HFF-Myc (cell line): Measurements from ENCODE around the gene CNGA3.
"Not testable (repeated sequence)": the region's sequence is repeated elsewhere in the genome, so short reads cannot be mapped to it uniquely, and the experiment has no call there.

Experiments used
- DNase-seq: peaks from one replicate; pipeline ENCODE4 v3.0.0-alpha.2; 2011; ENCODE audit warnings: low read depth; ENCODE audit errors: extremely low read depth
- H3K4me3 ChIP-seq: replicated peaks from 2 replicates; pipeline ENCODE4 v1.5.1; 2011; ENCODE audit warnings: low read depth, mild to moderate bottlenecking, control low read depth, low read length
- TF ChIP-seq, protein P1 (sequence below): IDR thresholded peaks from 2 replicates; pipeline ENCODE4 v1.5.1; 2012; ENCODE audit warnings: mild to moderate bottlenecking, low read depth, low read length, control low read depth; ENCODE audit errors: missing control alignments

Gene CNGA3

DNA sequence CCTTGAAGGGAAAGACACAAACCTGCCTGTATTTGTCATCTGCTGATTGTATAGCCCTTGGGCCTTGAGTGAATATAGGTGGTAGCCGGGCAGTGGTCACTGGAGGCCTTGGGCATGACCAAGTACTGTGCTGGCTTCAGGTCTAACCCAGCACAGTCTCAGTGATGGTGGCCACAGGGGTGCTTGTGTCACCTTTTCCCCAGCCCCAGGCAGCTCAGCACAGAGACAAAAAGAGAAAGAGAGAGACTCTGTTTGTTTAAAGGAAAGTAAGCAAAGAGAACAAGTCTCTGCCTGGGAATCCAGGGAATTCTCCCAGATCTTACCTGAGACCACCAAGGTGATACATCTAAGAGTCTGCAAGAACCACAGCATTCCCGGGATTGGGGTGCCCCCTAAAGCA, 59.0 kb downstream of the CNGA3 start:
- H3K4me3 ChIP-seq: no peak overlapping the region
- TF ChIP-seq, protein P1, sequence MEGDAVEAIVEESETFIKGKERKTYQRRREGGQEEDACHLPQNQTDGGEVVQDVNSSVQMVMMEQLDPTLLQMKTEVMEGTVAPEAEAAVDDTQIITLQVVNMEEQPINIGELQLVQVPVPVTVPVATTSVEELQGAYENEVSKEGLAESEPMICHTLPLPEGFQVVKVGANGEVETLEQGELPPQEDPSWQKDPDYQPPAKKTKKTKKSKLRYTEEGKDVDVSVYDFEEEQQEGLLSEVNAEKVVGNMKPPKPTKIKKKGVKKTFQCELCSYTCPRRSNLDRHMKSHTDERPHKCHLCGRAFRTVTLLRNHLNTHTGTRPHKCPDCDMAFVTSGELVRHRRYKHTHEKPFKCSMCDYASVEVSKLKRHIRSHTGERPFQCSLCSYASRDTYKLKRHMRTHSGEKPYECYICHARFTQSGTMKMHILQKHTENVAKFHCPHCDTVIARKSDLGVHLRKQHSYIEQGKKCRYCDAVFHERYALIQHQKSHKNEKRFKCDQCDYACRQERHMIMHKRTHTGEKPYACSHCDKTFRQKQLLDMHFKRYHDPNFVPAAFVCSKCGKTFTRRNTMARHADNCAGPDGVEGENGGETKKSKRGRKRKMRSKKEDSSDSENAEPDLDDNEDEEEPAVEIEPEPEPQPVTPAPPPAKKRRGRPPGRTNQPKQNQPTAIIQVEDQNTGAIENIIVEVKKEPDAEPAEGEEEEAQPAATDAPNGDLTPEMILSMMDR: no peak
- DNase-seq: no peak

DNA sequence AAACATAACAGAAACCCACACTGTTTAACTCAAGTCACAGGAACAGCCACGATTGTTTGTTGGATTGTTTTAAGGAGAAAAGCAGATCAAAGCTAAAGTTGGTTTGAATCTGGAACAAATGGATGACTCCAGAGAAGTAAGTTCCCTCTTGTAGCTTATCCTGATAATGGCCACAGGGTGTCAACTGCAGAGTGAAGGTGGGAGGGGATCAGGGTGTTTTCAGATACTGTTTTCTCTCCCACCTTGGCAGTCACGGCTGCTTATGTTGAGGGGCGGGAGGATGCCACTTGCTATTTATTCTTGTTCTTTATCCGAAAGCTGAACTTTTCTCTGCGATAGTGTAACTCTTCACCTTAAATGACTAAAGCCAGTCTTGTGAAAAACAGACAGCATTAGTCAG, 61.9 kb downstream of the CNGA3 start:
- DNase-seq: no peak
- TF ChIP-seq, protein P1: no peak
- H3K4me3 ChIP-seq: no peak overlapping the region

GRCh38 chr2:98412751-98413458, 66.6 kb downstream of the CNGA3 start:
- DNase-seq: peak; percentile 35
- no peak overlapping the region for H3K4me3 ChIP-seq
- TF ChIP-seq, protein P1: peak; percentile 73

DNA sequence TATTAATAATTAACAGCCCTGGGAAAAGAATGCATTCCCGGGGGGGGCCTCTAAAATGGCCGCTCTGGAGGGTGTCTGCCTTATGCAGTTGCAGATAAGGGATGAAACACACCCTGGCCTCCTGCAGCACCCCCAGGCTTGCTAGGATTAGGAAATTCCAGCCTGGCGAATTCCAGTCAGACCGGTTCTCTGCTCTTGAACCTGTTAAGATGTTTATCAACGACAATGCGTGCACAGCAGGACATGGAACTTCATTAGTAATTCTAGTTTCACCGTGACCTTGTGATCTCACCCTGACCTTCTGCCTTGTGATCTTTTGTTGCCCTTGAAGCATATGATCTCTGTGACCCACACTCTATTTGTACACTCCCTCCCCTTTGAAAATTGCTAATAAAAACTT, 68.0 kb downstream of the CNGA3 start:
- not testable (repeated sequence) for DNase-seq, H3K4me3 ChIP-seq

DNA sequence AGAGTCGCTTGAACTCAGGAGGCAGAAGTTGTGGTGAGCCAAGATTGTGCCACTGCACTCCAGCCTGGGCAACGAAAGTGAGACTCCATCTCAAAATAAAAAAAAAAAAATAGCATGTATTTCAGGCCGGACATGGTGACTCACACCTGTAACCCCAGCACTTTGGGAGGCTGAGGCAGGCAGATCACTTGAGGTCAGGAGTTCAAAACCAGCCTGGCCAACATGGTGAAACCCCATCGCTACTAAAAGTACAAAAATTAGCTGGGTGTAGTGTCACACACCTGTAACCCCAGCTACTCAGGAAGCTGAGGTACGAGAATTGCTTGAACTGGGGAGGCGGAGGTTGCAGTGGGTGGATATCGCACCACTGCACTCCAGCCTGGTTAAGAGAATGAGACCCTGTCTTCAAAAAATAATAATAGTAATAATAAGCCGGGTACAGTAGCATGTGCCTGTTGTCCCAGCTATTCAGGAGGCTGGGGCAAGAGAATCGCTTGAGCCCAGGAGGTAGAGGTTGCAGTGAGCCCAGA, 69.5 kb downstream of the CNGA3 start:
- H3K4me3 ChIP-seq: not testable (repeated sequence)

GRCh38 chr2:98416383-98417159, 70.3 kb downstream of the CNGA3 start:
- H3K4me3 ChIP-seq: no peak overlapping the region
- TF ChIP-seq, protein P1: no peak
- DNase-seq: no peak

More for the DNA sequence above, 69.5 kb downstream of the CNGA3 start:
- not testable (repeated sequence) for DNase-seq

DNA sequence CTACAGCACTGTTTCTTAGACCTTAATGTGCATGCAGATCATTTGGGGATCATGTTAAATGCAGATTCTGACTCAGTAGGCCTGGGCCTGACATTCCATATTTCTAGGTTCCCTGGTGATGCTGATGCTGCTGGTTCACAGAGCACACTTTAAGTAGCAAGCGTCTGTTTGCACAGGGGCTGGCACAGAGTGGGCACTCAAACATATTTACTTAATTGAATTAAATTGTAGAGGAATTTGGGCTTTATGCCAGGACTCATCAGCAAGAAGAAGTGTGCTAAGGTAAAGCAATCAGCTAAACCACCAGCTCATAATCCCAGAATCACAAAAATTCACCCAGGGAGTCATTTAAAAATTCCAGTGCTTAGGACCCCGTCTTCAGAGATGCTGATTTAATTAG, 73.3 kb downstream of the CNGA3 start:
- TF ChIP-seq, protein P1: no peak

More for the DNA sequence above, 73.3 kb downstream of the CNGA3 start:
- no peak overlapping the region for H3K4me3 ChIP-seq
- DNase-seq: no peak
